GM12878 (cell line): ENCODE data around the gene TSPYL6. TPM values are rescaled to one million over a fixed set of nuclear protein-coding genes. Genes with fewer than 3 reads are reported as not detected.

Experiments
- ATAC-seq: fragments of 200-7000 bp; cut with Tn5 transposase; 3 replicates; pipeline ENCODE4 v1.9.1; 2020; ENCODE audit warnings: mild to moderate bottlenecking, moderate library complexity
- BruUV-seq: library from RNA; stranded (reverse); fragments of 400-500 nt; replicated peaks from 2 replicates; lab custom pipeline; 2021; lab: Mats Ljungman, UMichigan
- CTCF ChIA-PET: fragments of 300-600 bp; sonication (Branson Sonifier 250); formaldehyde crosslinking; extraction: SDS; loops from one replicate; lab custom pipeline; 2021; ENCODE audit warnings: inconsistent platforms; lab: Yijun Ruan, JAX
- POLR2A ChIA-PET: fragments of 350-600 bp; formaldehyde crosslinking; extraction: SDS; loops from one replicate; lab custom pipeline; 2021; ENCODE audit warnings: inconsistent platforms; lab: Charles Lee
- RAD21 ChIA-PET: fragments of 300-600 bp; sonication (Branson Sonifier 250); formaldehyde crosslinking; loops from one replicate; lab custom pipeline; 2023; ENCODE audit warnings: antibody characterized with exemption; ENCODE audit not compliant: unreplicated experiment; lab: Charles Lee
- SMC1A ChIA-PET: fragments of 300-600 bp; sonication (Branson Sonifier 250); formaldehyde crosslinking; loops from one replicate; lab custom pipeline; 2023; ENCODE audit not compliant: unreplicated experiment, uncharacterized antibody; lab: Charles Lee
- DNase-seq: peaks from one replicate; pipeline ENCODE4 v3.0.0-alpha.2; 2011; ENCODE audit warnings: low read depth, low spot score
- FAIRE-seq: peaks from 3 replicates; lab custom pipeline; 2011; peaks lifted over from hg19 to GRCh38; lab: Jason Lieb, UNC
- H2AFZ ChIP-seq: 2 replicates; pipeline ENCODE4 v1.6.0; 2011; ENCODE audit warnings: low read depth, low read length, control low read depth; ENCODE audit not compliant: control insufficient read depth
- H3K27ac ChIP-seq: 2 replicates; pipeline ENCODE4 v1.5.1; 2011; ENCODE audit warnings: control low read depth; ENCODE audit not compliant: control insufficient read depth, insufficient read depth
- H3K27me3 ChIP-seq, 2 experiments: replicated peaks in 1 of 2; 2 replicates each; pipeline versions ENCODE4 v1.6.0 to v1.6.1; 2011; ENCODE audit warnings: low read length in 1 of 2; ENCODE audit not compliant: control insufficient read depth in 2 of 2, insufficient read depth in 2 of 2
- H3K36me3 ChIP-seq, 2 experiments: 2 replicates each; pipeline ENCODE4 v1.5.1; 2011; ENCODE audit warnings: low read length in 1 of 2; ENCODE audit not compliant: control insufficient read depth in 2 of 2, insufficient read depth in 2 of 2
- H3K4me1 ChIP-seq: 2 replicates; pipeline ENCODE4 v1.6.1; 2011; ENCODE audit warnings: mild to moderate bottlenecking, low read length, moderate library complexity, mixed read lengths; ENCODE audit not compliant: control insufficient read depth, insufficient read depth
- H3K4me2 ChIP-seq: 2 replicates; pipeline ENCODE4 v1.6.0; 2011; ENCODE audit warnings: control low read depth; ENCODE audit not compliant: control insufficient read depth, insufficient read depth
- H3K4me3 ChIP-seq: fragments of 200-600 bp; sonication (generic); 2 replicates; pipeline ENCODE4 v1.5.1; 2016
- H3K79me2 ChIP-seq: 2 replicates; pipeline ENCODE4 v1.6.0; 2011; ENCODE audit warnings: low read length; ENCODE audit not compliant: control insufficient read depth, insufficient read depth
- H3K9ac ChIP-seq: 2 replicates; pipeline ENCODE4 v1.8.0; 2011; ENCODE audit warnings: low read length, control low read depth, mixed read lengths; ENCODE audit not compliant: control insufficient read depth, insufficient read depth
- H3K9me3 ChIP-seq: replicated peaks from 3 replicates; pipeline ENCODE4 v1.5.1; 2011; ENCODE audit warnings: mild to moderate bottlenecking, low read length; ENCODE audit not compliant: control insufficient read depth, insufficient read depth
- H4K20me1 ChIP-seq: 2 replicates; pipeline ENCODE4 v1.6.0; 2011; ENCODE audit not compliant: control insufficient read depth, insufficient read depth
- EGR1 ChIP-seq, 2 experiments: IDR thresholded peaks; 1 replicate in 1 of 2; 2 replicates in 1 of 2; pipeline ENCODE4 v1.6.1; 2011 to 2012; ENCODE audit warnings: low read depth in 2 of 2, low read length in 2 of 2, borderline replicate concordance in 1 of 2, mild to moderate bottlenecking in 1 of 2, moderate library complexity in 1 of 2
- HCFC1 ChIP-seq: fragments of 150-350 bp; IDR thresholded peaks from 2 replicates; pipeline ENCODE4 v1.6.1; 2014; ENCODE audit warnings: low read length
- NBN ChIP-seq: fragments of 450-650 bp; IDR thresholded peaks from 2 replicates; pipeline ENCODE4 v1.6.1; 2016
- RELA ChIP-seq: fragments of 450-650 bp; IDR thresholded peaks from 2 replicates; pipeline ENCODE4 v1.8.0; 2014; ENCODE audit warnings: borderline replicate concordance; ENCODE audit not compliant: partially characterized antibody
- RFX5 ChIP-seq: IDR thresholded peaks from 2 replicates; pipeline ENCODE4 v1.6.1; 2011; ENCODE audit warnings: low read depth, low read length, improper control_type of control experiment
- SMAD1 ChIP-seq: fragments of 450-650 bp; IDR thresholded peaks from 2 replicates; pipeline ENCODE4 v1.6.1; 2018; ENCODE audit warnings: mild to moderate bottlenecking, low read depth; ENCODE audit not compliant: partially characterized antibody
- TCF7 ChIP-seq: IDR thresholded peaks from 2 replicates; pipeline ENCODE4 v1.6.1; 2014; ENCODE audit warnings: antibody characterized with exemption, borderline replicate concordance
- ZNF592 ChIP-seq: fragments of 450-650 bp; IDR thresholded peaks from 2 replicates; pipeline ENCODE4 v1.6.1; 2017; ENCODE audit warnings: mild to moderate bottlenecking, moderate library complexity
- ZNF622 ChIP-seq: fragments of 450-650 bp; IDR thresholded peaks from 2 replicates; pipeline ENCODE4 v1.6.1; 2017; ENCODE audit warnings: mild to moderate bottlenecking, inconsistent platforms
- WGBS: methylation state at CpG from one replicate; pipeline ENCODE4 v1.1.6; 2016; ENCODE audit warnings: low lambda C conversion rate; ENCODE audit not compliant: insufficient replicate concordance, insufficient coverage; ENCODE audit errors: missing lambda C conversion rate; 5-methylcytosine and 5-hydroxymethylcytosine counted together
- in situ Hi-C: fragments of 300-500 bp; cut with MboI; formaldehyde crosslinking; loops from 9 replicates; pipeline ENCODE4 v1.14.3; 2018; ENCODE audit warnings: mixed read lengths
- intact Hi-C: fragments of 100-400 bp; cut with micrococcal nuclease; formaldehyde crosslinking; loops from one replicate; pipeline ENCODE4 v1.14.2; 2022; ENCODE audit not compliant: unreplicated experiment
- polyA plus RNA-seq, 11 experiments: library from polyadenylated mRNA; depleted of rRNA in 4 of 11; unstranded in 6 of 11; stranded (reverse) in 5 of 11; fragments of >200 nt; fragmentation: Nextera tagmentation in 4 of 11; fragmentation: Illumina TruSeq in 1 of 11; extraction: Ambion mirVana in 4 of 11; extraction: Trizol in 1 of 11; gene quantifications; 1 replicate in 1 of 11; 2 replicates in 10 of 11; pipeline versions ENCODE4 v1.2.1 to v1.2.3, GENCODE V29; 2011 to 2016; ENCODE audit warnings: inconsistent platforms in 2 of 11, missing spikeins in 2 of 11, low read depth in 1 of 11
- total RNA-seq, 4 experiments: library from RNA; depleted of rRNA in 3 of 4; stranded (reverse); fragments of >200 nt in 3 of 4; fragmentation: Illumina TruSeq in 1 of 4; extraction: Trizol in 1 of 4; gene quantifications; 2 replicates each; pipeline versions ENCODE4 v1.2.1 to v1.2.3, GENCODE V29; 2013 to 2021

TSPYL6 gene
- total and polyA plus RNA-seq, 10 of the 15 experiments (the other 5 are each of a cell fraction or from before 2014, with no cell fraction given) = not detected

- Histone ChIP-seq H3K27me3 (no peaks in the 10 kb centered on the region), H3K36me3 (no peaks in the 10 kb centered on the region), H4K20me1 (no peaks in the 10 kb centered on the region), H2AFZ (no peak overlapping the region), H3K4me1 (no peaks in the 10 kb centered on the region), H3K9ac (no peak overlapping the region), H3K9me3 (no peaks in the 10 kb centered on the region), H3K4me2 (no peak overlapping the region)
- ATAC-seq (no peak), DNase-seq (no peak)
- RAD21 ChIA-PET = no interaction called here
- intact Hi-C loops (no loop called here), in situ Hi-C loops (no loop called here)
- BruUV-seq = no TSS peak
- POLR2A ChIA-PET = interaction anchor here (0.6 kb wide), 1 partner anchor 38 kb away, joined by 3 read pairs; no protein-coding TSS in a partner anchor
- SMC1A ChIA-PET = no interaction called here
- 80% methylated on average over 23 of the region's 23 CpGs for WGBS
- no peak for TF ChIP-seq ZNF622
- no peak for TF ChIP-seq HCFC1
- TF ChIP-seq, all 136 proteins: peak for 0
- Histone ChIP-seq H3K27ac (no peak overlapping the region), H3K4me3 (no peak overlapping the region), H3K79me2 (no peaks in the 10 kb centered on the region)
- CTCF ChIA-PET = no interaction called here
- FAIRE-seq = no peak
Observed at GRCh38 chr2:54289917-54290316, 33.9 kb upstream of the TSPYL6 start.

- no peak for DNase-seq
- no peak overlapping the region for H3K4me3 ChIP-seq
- in situ Hi-C loops (no loop called here), intact Hi-C loops (no loop called here)
- H3K27me3 ChIP-seq = no peaks in the 10 kb centered on the region
- H2AFZ ChIP-seq = no peak overlapping the region
- ChIA-PET SMC1A (no interaction called here), CTCF (no interaction called here), POLR2A (no interaction called here), RAD21 (no interaction called here)
- H3K79me2 ChIP-seq = no peaks in the 10 kb centered on the region
- no peaks in the 10 kb centered on the region for H4K20me1 ChIP-seq
- TF ChIP-seq RFX5 (no peak), SMAD1 (no peak), TCF7 (no peak), NBN (no peak), RELA (no peak), ZNF592 (no peak), EGR1 (IDR thresholded peaks at IDR 0.05; ENCODE audit: borderline replicate concordance in 1 of 2, low read depth in 2 of 2, low read length in 2 of 2) (no peak)
- H3K9me3 ChIP-seq = no peaks in the 10 kb centered on the region
- no peak overlapping the region for H3K27ac ChIP-seq
- ATAC-seq = no peak
- H3K36me3 ChIP-seq = no peaks in the 10 kb centered on the region
- 56% methylated on average over 2 of the region's 2 CpGs for WGBS
- BruUV-seq = no TSS peak
- no peak overlapping the region for H3K9ac ChIP-seq
- H3K4me2 ChIP-seq = no peak overlapping the region
- H3K4me1 ChIP-seq = no peaks in the 10 kb centered on the region
- no peak for FAIRE-seq
Observed at GRCh38 chr2:54287532-54287931, 31.5 kb upstream of the TSPYL6 start.
